ENCODE measurements around the gene KDM4B.
A peak's percentile ranks its signal among the peaks of the same experiment; 100 is the strongest.

KDM4B gene

DNA sequence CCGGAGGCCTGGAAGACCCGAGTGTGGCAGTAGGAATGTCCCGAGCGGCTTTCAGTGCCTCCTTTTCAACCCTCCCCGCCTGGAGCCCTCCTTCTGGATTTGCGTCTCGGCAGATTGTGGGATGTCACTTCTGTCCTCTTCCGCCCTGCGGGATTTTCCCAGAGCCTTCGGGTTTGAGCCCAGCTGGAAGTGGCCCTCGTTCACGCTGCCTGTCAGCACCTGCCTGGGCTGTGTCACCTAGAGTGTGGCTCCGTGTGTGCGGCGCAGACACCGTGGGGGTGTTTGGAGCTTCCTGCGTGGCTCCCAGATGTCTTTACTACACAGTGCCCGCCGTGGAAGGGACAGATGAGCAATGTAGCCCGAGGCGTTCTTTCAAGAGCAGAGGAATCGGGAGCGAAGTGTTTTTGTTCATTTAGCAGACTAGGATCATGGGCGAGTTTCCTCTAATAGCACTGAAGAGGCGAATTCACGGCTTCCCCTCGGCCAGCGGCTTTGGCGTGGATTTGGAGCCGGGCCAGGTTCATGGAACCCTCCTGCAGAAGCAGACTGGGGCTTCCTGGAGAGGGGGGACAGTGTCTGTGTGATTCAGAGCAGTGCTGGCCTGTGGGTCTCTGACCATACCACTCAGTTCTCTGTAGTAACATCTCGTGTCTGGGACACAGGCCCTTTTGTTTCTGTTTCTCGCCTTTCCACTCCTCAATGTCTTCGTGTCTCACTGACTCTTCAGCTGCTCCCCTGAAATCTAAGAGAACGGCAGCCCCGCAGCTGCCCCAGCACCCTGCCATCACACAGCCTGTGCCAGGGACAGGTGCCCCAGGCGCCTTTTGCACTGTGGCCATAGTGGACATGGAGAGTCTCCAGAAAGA is 68.0 kb downstream of the KDM4B start:
- peak; percentile 76 for DNase-seq

DNA sequence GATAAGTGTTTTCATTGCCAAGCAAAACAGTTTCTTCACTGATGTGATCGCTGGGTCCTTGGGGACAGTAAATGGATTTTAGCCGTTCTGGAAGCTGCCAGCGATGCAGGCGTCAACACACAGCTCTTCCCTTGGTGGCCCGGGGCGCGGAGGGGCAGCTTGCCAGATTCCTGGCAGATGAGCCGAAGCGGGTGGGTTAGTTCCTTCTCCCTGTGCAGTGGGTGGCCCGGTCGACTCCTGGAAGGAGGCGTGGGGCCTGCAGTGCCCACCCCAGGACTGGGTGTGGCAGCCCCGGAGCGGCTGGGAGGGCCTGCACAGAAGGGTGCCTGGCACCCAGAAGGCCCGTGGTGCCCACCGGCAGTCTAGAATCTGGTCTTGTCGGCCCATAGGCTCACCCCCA is 69.0 kb downstream of the KDM4B start:
- no peak for DNase-seq

DNA sequence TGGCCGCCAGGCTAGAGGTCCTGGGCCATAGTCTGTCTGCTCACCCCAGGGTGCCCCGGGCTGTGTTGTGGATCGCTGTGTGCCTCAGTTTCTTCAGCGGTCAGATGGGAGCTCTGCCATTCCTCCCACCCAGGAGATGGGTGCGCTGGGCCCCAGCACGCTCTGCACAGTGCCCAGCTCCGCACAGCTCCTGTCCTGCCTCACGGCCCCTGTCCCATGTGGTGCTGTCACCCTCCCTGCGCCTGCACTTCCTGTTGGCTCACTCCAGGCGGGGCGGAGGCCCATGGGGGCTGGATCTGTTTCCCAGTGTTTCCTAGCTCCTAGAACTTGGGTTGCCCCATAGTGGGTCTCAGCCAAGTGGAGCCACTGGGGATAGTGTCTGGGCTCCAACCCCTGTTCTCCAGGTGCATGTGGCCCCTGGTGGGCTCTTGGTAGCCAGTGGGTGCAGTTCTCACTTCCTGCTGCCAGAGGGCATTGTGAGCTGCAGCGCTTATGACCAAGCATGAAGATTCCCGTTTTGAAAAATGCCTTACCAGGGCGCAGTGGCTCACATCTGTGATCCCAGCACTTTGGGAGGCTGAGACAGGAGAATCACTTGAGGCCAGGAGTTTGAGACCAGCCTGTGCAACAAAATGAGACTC is 69.8 kb downstream of the KDM4B start:
- no peak for DNase-seq

DNA sequence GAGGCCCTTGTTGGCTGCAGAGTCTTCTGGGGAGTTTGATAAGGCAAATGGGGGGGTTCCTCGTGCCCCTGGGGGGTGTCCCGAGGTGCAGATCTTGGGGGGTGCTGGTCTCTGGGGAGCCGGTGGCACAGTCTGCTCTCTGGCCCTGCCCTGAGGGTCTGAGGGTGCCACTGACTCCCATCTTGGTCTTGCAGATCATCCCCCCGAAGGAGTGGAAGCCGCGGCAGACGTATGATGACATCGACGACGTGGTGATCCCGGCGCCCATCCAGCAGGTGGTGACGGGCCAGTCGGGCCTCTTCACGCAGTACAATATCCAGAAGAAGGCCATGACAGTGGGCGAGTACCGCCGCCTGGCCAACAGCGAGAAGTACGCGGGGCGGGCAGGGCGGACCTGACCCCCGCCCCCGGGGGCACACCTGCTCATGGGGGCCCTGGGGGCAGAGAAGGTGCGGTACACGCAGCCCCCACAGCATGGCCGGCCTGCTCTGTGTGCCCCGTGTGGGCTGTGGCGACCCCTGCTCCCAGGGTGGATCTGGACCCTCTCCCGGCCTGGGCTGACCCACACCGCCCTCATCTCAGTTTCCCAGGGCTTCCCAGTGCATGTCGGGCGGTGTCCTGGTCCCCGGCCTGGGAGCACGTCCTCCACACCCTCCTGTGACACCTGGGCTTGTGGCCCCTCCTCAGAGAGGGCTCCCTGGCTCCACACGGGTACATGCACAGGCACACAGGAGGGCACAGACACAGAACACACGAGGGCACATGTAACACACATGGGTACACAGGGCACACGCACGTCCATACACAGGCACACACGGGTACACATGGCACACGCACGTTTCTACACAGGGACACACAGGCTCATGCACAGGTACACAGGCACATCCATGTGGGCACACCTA is 71.0 kb downstream of the KDM4B start:
- DNase-seq = no peak

DNA sequence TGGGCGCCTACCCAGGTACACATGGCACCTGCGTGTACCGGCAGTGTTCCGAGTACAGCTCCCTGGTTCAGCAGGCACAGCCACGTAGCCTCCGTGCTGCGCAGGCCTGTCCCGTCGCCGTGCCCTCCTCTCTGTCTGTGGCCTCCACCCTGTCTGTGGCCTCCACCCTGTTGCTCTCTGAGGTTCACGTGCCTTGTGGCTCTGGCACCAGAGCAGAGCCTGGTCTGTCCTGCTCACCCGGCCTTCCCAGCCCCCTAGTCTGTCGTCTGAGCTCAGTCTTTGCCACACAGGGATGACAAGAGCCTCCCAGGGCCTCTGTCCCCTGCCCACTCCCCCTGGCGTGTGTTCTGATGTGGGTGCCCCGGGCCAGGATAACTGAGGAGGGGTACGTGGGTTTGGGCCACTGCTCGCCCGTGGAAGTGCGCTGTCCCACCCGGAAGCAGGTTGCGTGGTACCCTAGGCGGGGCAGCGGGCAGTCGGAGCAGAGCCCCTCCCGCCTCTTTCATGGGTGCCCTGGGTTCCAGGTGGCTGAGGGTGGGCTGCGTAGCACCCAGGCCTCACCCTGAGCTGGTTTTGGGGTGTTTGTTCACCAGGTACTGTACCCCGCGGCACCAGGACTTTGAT is 71.7 kb downstream of the KDM4B start:
- DNase-seq = no peak

DNA sequence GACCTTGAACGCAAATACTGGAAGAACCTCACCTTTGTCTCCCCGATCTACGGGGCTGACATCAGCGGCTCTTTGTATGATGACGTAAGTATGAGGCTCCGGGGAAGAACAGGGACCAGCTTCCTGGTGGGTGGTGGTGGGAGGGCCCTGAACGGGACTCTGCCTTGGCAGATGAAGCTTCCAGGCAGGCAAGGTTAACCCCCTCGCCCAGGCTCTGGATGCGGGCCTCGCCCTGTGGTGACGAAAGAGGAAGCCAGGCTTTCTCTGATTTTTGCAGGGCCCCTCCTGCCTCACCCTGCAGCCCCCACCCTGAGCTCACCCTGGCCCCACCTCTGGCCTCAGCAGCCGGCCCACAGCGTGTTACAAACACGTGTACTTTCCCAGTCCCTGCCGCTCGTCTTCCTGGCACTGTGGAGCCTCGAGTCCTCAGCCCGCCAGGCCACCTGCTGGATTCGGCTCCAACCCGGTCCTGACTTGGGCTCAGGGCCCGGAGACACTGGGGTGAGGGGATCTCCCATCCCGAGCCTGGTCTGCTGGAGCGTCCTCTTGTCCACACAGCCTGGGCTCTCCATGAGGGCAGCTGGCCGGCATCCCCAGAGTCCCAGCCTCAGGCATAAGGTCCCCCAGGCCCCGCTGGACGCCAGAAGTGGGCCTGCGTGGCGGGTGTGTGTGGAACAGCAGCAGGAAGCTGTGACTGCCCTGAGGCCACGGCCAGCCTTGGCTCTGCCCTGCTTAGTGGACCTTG is 72.4 kb downstream of the KDM4B start:
- DNase-seq = no peak

DNA sequence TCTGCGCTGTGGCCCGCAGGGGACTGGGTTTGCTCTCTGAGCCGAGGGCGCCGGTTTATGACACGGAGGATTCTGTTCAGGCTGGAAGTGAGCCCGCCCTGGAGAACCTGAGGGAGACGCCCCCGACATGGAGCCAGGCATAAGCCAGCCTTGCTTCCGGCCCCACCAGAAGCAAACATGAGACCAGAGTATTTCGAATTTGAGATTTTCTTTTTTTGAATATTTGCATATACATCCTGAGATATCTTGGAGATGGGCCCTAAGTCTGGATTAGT is 72.9 kb downstream of the KDM4B start:
- no peak for DNase-seq

DNA sequence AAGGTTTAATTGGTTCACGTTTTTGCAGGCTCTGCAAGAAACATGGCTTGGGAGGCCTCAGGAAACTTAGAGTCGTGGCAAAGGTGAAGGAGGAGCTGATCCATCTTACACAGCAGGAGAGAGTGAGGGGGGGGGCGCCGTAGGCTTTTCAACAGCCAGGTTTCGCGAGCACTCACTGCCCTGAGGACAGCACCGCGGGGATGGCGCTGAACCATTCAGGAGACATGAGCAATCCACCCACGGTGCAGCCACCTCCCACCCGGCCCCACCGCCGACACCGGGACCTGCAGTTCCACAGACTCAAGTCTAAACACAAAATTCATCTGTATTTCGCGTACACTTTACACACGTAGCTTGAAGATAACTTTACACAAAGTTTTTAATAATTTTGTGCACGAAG is 73.6 kb downstream of the KDM4B start:
- peak; percentile 66 for DNase-seq

DNA sequence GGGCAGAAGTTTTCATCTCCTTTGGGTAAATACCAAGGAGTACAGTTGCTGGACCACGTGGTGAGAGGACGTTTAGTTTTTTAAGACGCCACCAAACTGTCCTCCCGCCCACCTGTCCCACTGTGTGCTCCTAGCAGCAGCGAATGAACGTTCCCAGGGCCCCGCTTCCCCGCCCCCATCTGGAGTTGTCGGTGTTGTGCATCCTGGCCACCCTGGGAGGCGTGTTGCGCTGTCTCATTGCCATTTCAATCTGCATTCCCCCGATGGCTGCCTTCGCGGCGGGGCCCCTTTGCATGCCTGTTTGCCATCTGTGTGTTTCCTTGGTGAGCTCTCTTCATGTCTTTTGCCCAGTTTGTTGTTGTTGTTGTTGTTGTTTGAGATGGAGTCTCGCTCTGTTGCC is 76.1 kb downstream of the KDM4B start:
- no peak for DNase-seq

DNA sequence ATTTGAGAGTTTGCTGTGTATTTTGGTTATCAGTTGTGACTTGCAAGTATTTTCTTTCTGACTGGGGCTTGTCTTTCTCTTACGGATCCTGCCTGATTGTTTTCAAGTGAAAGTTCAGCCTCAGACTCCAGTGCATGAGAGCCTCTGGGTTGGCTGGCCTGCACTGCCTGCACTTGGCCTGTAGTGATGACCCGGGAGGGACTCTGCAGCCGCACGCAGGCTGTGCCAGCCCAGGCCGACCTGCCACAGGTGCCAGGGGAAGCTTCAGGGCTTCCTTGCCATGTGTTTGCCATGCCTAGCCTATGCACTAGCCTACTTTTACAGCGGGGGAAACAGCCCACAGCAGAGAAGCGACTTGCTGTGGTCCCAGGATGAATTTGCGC is 77.0 kb downstream of the KDM4B start:
- no peak for DNase-seq

DNA sequence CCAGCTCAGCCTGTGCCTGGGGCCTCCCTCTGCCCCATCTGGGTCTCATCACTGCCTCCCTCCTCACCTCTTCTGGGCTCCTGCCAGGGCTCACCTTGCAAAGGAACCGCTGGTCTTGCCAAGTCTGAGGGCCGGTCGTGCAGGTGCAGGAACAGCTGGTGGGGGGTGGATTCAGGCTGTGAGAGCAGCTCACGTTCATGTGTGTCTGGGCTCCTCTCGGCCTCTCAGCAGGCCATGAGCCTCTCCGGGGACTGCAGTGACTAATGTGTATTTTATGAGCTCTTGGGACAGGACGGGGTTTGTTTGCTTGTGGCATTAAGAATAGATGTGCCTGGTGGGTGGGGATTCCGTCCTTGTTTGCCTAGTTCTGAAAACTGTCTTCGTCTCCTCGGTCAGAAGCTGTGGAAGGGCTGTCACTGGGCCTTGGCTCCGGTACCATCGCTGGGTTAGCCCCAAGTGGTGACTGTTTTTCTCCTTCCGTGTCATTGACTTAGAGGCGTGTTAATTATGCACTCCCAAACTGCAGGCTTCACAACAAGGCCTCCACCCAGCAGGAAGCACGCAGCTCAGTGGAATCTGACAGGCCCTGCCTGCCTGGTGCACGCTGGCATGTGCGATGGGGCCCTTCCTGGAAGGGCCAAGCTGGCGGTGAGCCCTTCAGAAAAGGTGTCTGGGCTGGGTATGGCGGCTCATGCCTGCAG is 77.6 kb downstream of the KDM4B start:
- peak; percentile 80 for DNase-seq

DNA sequence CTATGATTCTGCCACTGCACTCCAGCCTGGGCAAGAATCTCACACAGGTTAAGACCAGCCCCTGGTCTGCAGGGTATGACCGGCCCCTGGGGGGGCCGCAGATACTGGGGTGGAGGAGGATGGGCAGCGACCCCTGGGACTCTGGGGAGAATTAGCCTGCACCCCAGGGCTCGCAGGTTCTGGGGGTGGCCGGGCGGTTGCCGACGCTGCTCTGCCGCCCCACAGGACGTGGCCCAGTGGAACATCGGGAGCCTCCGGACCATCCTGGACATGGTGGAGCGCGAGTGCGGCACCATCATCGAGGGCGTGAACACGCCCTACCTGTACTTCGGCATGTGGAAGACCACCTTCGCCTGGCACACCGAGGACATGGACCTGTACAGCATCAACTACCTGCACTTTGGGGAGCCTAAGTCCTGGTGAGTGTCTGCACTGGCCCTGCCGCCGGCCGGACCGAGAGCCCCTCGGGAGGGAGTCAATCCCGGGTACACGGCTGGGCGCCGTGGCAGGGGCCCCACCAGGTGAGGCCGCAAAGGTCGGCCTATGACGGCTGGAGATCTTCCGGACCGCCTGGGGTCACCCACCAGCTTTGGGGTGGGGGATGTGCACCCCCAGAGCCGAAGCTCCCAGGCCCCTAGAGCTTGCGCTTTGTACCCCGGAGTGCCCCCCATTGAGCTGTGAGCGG is 78.5 kb downstream of the KDM4B start:
- DNase-seq = no peak

DNA sequence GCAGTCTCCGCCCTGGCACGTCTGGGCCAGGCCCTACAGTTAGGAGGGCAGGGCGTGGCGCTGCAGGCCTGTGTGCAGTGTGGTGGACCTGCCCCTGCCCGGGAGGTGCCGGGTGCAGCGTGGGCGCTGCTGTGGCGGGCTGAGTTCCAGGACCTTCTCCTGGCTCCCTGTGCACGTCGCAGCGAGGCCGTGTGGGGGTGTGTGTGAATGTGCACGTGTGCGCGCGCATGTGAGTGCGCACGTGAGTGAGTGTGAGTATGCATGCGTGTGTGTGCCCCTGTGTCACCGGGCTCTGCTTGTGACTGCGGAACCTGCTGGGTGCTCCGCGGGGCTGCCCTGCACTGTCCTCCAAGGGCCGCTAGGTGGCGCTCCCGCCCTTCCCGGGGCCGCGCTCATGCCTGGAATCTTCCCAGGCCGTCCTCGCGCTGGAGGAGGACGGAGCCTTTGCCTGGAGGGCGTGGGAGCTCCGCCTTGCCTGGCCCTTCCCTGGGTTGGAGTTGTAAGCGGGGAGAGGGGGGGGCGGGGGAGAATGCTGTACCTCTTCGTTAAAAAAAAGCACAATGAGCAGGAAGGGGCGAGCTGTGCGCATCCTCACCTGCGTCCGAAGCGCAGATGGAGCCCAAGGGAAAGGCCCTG is 79.3 kb downstream of the KDM4B start:
- peak; percentile 95 for DNase-seq

DNA sequence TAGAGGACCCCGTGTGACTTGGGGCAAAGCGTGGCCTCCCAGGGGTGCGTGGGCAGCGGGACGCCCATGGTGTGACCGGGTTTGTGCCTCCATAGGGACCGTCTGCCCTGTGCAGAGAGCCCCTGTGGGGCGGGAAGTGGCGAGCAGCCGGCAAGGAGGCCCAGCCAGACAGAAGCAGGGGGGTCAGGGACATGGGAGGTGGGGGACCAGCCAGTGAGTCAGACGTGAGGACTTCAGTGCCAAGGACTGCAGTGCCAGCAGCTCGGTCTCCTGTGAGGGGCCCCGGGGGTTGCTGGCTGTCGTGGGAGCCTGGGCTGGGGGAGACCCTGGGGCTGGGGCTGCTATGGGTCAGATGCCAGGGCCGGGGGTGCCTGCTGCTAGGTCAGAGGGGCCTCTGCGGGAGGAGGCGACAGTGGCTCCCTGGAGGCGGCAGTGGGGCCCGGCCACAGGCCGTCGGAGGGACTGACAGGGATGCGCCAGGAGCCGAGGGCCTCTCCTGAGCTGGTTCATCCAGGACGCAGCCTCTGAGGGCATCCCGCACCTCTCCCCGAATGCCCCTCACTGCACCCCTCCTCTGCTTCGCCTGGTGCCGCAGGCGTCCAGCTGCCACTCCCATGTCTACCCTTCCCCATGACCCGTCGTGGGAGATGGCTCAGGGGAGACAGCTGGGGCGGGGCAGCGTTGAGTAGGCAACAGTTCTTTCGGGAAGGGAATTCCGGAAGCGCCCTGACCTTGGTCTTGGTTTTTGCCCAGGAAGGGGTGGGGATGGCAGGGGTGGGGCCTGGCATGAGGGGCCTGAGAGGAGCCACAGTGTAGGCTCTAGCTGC is 80.0 kb downstream of the KDM4B start:
- DNase-seq = peak; percentile 85

DNA sequence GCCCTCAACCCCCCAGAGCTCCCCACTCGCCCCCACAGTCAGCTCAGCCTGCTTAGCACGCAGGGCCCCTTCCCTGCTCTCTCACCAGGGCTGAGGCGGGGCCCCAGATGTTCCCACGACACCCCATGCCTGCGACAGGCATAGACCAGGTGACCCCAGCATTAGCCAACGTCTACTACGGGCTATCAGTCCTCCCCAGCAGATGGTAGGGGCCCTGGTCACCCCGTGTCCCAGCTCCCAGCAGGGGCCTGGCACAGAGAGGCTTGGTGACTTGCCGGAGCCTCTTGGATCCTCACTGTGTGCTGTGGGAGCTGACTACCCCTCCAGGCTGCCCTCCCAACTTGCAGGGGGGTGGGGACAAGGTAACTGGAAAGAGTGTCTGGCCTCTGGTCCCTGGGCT is 80.6 kb downstream of the KDM4B start:
- no peak for DNase-seq

DNA sequence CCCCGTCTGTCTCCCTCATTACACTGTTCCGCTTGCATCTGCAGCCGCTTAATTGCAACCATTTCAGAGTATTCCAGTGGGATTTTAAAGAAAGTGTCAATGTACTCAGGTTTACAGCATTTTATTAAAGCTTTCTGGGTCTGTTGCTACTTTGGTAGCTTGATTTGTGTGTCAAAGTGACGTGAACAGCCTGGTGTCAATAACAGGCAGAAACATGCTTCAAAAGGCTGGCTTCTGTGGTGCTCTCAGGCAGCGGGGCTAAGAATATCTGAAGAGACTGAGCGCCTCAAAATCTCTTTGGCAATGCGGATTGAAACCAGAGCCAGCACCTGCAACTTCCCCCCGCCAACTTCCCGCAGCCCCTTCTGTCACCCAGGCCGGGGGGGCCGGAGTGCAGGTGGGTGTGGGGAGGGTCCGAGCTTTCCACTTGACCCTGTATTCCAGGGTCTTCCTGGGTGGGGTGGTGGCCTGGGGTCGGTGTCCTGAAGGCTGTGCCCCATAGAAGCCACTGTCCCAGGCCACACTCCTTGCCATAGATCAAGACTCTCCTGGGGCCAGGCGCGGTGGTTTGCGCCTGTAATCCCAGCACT is 81.2 kb downstream of the KDM4B start:
- DNase-seq = no peak

DNA sequence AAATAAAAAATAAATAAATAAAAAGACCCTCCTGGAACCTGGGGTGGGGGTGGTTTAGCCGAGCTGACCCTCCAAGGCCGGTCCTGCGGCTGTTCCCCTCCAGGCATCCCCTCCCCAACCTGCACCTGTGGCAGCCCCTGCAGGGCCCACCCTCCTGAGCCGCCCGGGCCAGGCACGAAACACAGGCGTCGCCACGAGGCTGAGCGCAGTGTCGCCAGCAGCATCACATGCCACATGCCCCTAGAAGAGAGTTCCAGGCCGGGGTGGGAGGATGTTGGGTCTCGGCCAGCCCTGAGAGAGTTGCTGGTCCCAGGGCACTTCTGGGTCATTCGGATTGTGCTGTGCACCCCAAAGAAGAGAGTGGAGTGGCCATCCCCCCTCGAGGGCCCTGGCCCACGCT is 82.0 kb downstream of the KDM4B start:
- DNase-seq = no peak

DNA sequence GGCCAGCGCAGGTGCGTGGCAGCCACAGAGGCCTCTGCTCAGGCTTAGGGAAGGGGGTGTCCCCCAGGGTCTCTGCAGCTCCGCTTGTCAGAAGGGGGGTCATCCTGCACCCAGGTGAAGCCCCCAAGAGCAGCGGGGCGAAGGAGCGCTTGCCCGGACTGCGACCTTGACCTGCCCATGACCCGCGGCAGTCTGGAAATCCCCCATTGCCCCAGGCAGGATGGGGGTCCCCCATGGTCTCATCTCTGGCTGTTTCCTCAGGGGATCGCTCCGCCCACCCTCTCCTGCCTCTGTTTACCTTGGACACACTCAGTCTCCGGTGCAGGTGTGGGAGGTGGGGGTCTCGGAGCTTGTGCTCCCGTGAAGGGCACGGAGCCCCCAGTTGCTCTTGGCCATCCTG is 82.7 kb downstream of the KDM4B start:
- DNase-seq = no peak

DNA sequence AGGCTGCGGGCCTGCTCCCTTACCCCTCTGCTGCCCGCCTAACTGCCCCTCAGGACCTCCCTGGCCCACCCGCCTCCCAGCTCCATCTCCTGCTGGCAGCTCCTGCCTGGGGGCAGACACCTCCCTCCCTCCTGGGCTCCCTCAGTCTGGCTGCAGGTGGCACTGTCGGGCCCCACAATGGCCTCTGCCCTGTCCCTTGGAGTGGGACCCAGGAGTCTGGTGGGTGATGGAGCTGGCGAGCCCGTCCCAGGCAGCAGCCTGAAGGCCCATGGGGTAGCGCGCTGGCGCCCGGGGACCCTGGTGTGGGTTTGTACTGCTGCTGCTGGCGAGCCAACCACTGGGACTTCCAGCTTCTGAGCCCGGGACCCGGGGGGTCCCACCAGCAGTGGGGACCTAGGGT is 83.6 kb downstream of the KDM4B start:
- DNase-seq = no peak

All from islet precursor cell (in vitro differentiated cells).